SK-N-SH treated with all-trans-retinoic acid at 6 μM for 48 hours (cell line): ENCODE results near the gene BPIFA2.

Source experiments
- ATAC-seq: fragments of 200-7000 bp; cut with Tn5 transposase; 3 replicates; pipeline ENCODE4 v1.9.1; 2020; ENCODE audit warnings: mild to moderate bottlenecking, moderate library complexity
- ARNTL ChIP-seq: fragments of 450-650 bp; formaldehyde crosslinking; IDR thresholded peaks from 2 replicates; pipeline ENCODE4 v1.5.0; 2020; ENCODE audit warnings: low read depth, mild to moderate bottlenecking, moderate library complexity, borderline replicate concordance
- BACH2 ChIP-seq: fragments of 250-450 bp; sonication (Bioruptor Pico); IDR thresholded peaks from 2 replicates; pipeline ENCODE4 v1.9.0; 2021; ENCODE audit warnings: mild to moderate bottlenecking, borderline replicate concordance
- CSDC2 ChIP-seq: fragments of 250-450 bp; sonication (Bioruptor Pico); IDR thresholded peaks from 2 replicates; pipeline ENCODE4 v1.5.0; 2020; ENCODE audit warnings: mild to moderate bottlenecking, moderate library complexity
- ESRRG ChIP-seq: fragments of 250-450 bp; sonication (Bioruptor Pico); IDR thresholded peaks from 2 replicates; pipeline ENCODE4 v1.6.1; 2021; ENCODE audit warnings: mild to moderate bottlenecking
- GLIS3 ChIP-seq: fragments of 250-450 bp; sonication (Bioruptor Pico); IDR thresholded peaks from 2 replicates; pipeline ENCODE4 v1.5.0; 2020; ENCODE audit warnings: mild to moderate bottlenecking, moderate library complexity
- ISL1 ChIP-seq: fragments of 250-450 bp; sonication (Bioruptor Pico); IDR thresholded peaks from 2 replicates; pipeline ENCODE4 v2.1.2; 2022; ENCODE audit warnings: mild to moderate bottlenecking, moderate library complexity
- OSR1 ChIP-seq: fragments of 250-450 bp; sonication (Bioruptor Pico); IDR thresholded peaks from 2 replicates; pipeline ENCODE4 v1.8.0; 2022; ENCODE audit warnings: moderate library complexity, mild to moderate bottlenecking, inconsistent platforms
- PATZ1 ChIP-seq: fragments of 250-450 bp; sonication (Bioruptor Pico); IDR thresholded peaks from 2 replicates; pipeline ENCODE4 v1.8.0; 2020; ENCODE audit warnings: mild to moderate bottlenecking, moderate library complexity, borderline replicate concordance
- PPARA ChIP-seq: fragments of 250-450 bp; sonication (Bioruptor Pico); IDR thresholded peaks from 2 replicates; pipeline ENCODE4 v1.5.0; 2020; ENCODE audit warnings: mild to moderate bottlenecking, borderline replicate concordance
- RARB ChIP-seq: fragments of 250-450 bp; sonication (Bioruptor Pico); IDR thresholded peaks from 2 replicates; pipeline ENCODE4 v1.8.0; 2021; ENCODE audit warnings: mild to moderate bottlenecking, moderate library complexity
- SNAI2 ChIP-seq: fragments of 250-450 bp; sonication (Bioruptor Pico); IDR thresholded peaks from 2 replicates; pipeline ENCODE4 v1.5.0; 2020; ENCODE audit warnings: mild to moderate bottlenecking, moderate library complexity
- TCF4 ChIP-seq: fragments of 250-450 bp; sonication (Bioruptor Pico); IDR thresholded peaks from 2 replicates; pipeline ENCODE4 v1.8.0; 2021; ENCODE audit warnings: mild to moderate bottlenecking, moderate library complexity, borderline replicate concordance
- TOX ChIP-seq: fragments of 250-450 bp; sonication (Bioruptor Pico); IDR thresholded peaks from 2 replicates; pipeline ENCODE4 v1.8.0; 2021; ENCODE audit warnings: mild to moderate bottlenecking, moderate library complexity, borderline replicate concordance
- ZC3H10 ChIP-seq: fragments of 250-450 bp; sonication (Bioruptor Pico); IDR thresholded peaks from 2 replicates; pipeline ENCODE4 v1.5.1; 2021; ENCODE audit warnings: mild to moderate bottlenecking, moderate library complexity
- ZFP3 ChIP-seq: fragments of 250-450 bp; sonication (Bioruptor Pico); IDR thresholded peaks from 2 replicates; pipeline ENCODE4 v1.5.0; 2020; ENCODE audit warnings: mild to moderate bottlenecking, moderate library complexity
- ZFP30 ChIP-seq: fragments of 450-650 bp; formaldehyde crosslinking; IDR thresholded peaks from 2 replicates; pipeline ENCODE4 v1.5.0; 2022; ENCODE audit warnings: mild to moderate bottlenecking, moderate library complexity
- ZNF565 ChIP-seq: fragments of 450-650 bp; formaldehyde crosslinking; conservative IDR thresholded peaks from 2 replicates; pipeline ENCODE4 v1.5.0; 2020; ENCODE audit warnings: low read depth, mild to moderate bottlenecking, moderate library complexity
- ZNF70 ChIP-seq: fragments of 450-650 bp; formaldehyde crosslinking; IDR thresholded peaks from 2 replicates; pipeline ENCODE4 v1.5.0; 2020; ENCODE audit warnings: mild to moderate bottlenecking, moderate library complexity
- ZNF8 ChIP-seq: fragments of 450-650 bp; formaldehyde crosslinking; IDR thresholded peaks from 2 replicates; pipeline ENCODE4 v1.5.0; 2020; ENCODE audit warnings: mild to moderate bottlenecking, moderate library complexity
- TF ChIP-seq, protein P1 (sequence below): fragments of 250-450 bp; sonication (Bioruptor Pico); IDR thresholded peaks from 2 replicates; pipeline ENCODE4 v1.5.1; 2020; ENCODE audit warnings: low read depth, mild to moderate bottlenecking, moderate library complexity
- TF ChIP-seq, protein P2 (sequence below): fragments of 250-450 bp; sonication (Bioruptor Pico); IDR thresholded peaks from 2 replicates; pipeline ENCODE4 v1.8.0; 2021; ENCODE audit warnings: low read depth, mild to moderate bottlenecking, moderate library complexity, borderline replicate concordance

The BPIFA2 gene

GRCh38 chr20:33131949-33132473 is 35.9 kb upstream of the BPIFA2 start:
- ATAC-seq: no peak
- TF ChIP-seq PATZ1 (no peak), TCF4 (CRISPR knock-in tag) (no peak), TOX (CRISPR knock-in tag) (no peak), ZNF70 (CRISPR knock-in tag) (no peak), SNAI2 (CRISPR knock-in tag) (no peak)

- ATAC-seq: no peak
- no peak for TF ChIP-seq ISL1
- TF ChIP-seq ESRRG: no peak
- TF ChIP-seq SNAI2 (CRISPR knock-in tag): no peak
- no peak for TF ChIP-seq BACH2
- TF ChIP-seq RARB (CRISPR knock-in tag): no peak
- no peak for TF ChIP-seq ZNF8 (CRISPR knock-in tag)
- no peak for TF ChIP-seq ZNF70 (CRISPR knock-in tag)
- TF ChIP-seq, all 23 proteins: peak for 0
Measured at GRCh38 chr20:33132513-33133372, 35.2 kb upstream of the BPIFA2 start.

DNA sequence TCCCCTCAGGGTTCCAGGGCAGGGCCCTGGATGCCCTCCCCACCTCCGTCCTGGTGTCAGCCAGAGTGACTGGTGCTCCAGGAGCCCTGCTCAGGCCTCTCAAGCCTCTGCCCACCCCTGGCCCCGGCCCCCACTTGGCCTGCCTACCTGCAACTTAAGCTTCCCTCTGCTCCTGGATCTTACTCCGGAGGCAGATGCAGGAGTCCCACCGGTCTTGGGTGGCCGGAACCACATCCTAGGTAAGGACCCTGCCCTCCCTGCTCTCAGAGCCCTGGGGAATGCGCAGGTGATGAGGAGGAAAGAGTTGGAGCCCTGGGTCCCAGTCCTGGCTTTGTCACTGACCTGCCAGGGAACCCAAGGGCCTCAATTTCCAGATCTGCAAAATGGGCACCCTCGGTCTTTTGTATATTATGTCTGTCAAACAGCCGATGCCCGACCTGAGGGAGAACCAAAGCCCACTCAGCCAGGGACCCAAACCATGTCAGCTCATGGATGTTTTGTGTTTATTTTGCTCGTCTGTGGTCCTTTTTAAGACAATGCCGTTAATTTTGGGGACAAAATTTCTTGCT is 34.5 kb upstream of the BPIFA2 start:
- no peak; the same call in 2 of the 3 replicates for ATAC-seq
- TF ChIP-seq ZNF8 (CRISPR knock-in tag) (no peak), ZFP30 (no peak), ZC3H10 (no peak), ESRRG (no peak), ZFP3 (CRISPR knock-in tag) (no peak), GLIS3 (CRISPR knock-in tag) (no peak), ISL1 (no peak), PPARA (CRISPR knock-in tag) (no peak), BACH2 (no peak), ZNF565 (CRISPR knock-in tag) (no peak), ZNF70 (CRISPR knock-in tag) (no peak), PATZ1 (no peak), OSR1 (CRISPR knock-in tag) (no peak), SNAI2 (CRISPR knock-in tag) (no peak), CSDC2 (CRISPR knock-in tag) (no peak)
- TF ChIP-seq, protein P1, sequence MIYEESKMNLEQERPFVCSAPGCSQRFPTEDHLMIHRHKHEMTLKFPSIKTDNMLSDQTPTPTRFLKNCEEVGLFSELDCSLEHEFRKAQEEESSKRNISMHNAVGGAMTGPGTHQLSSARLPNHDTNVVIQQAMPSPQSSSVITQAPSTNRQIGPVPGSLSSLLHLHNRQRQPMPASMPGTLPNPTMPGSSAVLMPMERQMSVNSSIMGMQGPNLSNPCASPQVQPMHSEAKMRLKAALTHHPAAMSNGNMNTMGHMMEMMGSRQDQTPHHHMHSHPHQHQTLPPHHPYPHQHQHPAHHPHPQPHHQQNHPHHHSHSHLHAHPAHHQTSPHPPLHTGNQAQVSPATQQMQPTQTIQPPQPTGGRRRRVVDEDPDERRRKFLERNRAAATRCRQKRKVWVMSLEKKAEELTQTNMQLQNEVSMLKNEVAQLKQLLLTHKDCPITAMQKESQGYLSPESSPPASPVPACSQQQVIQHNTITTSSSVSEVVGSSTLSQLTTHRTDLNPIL (CRISPR knock-in tag): no peak
- TF ChIP-seq, protein P2, sequence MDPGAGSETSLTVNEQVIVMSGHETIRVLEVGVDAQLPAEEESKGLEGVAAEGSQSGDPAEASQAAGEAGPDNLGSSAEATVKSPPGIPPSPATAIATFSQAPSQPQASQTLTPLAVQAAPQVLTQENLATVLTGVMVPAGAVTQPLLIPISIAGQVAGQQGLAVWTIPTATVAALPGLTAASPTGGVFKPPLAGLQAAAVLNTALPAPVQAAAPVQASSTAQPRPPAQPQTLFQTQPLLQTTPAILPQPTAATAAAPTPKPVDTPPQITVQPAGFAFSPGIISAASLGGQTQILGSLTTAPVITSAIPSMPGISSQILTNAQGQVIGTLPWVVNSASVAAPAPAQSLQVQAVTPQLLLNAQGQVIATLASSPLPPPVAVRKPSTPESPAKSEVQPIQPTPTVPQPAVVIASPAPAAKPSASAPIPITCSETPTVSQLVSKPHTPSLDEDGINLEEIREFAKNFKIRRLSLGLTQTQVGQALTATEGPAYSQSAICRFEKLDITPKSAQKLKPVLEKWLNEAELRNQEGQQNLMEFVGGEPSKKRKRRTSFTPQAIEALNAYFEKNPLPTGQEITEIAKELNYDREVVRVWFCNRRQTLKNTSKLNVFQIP (CRISPR knock-in tag): no peak
- TF ChIP-seq, all 23 proteins: peak for 0

DNA sequence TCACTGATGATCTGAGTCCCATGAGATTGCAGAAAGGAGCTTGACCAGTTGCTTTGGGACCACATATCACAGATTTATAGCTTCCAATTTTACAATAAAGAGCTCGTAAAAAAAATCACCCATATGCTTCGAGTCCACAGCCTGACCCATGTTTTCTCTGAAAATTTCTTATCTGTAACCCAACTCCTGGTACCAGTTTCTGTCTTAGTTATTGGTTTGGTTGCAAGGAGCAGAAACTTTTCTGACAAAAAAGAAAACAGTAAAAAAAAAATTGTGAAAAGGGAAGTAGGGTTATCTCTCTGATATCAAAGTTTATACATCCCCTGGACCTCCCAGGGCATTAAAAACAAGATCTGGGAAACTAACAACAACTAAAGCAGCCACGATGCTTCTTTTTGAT is 30.8 kb upstream of the BPIFA2 start:
- ATAC-seq: no peak
- TF ChIP-seq ZC3H10 (no peak), SNAI2 (CRISPR knock-in tag) (no peak), ARNTL (CRISPR knock-in tag) (no peak), ISL1 (no peak), RARB (CRISPR knock-in tag) (no peak), PATZ1 (no peak), ZFP30 (no peak), ESRRG (no peak), PPARA (CRISPR knock-in tag) (no peak), BACH2 (no peak), ZNF8 (CRISPR knock-in tag) (no peak), TCF4 (CRISPR knock-in tag) (no peak), TOX (CRISPR knock-in tag) (no peak), ZNF70 (CRISPR knock-in tag) (no peak), ZNF565 (CRISPR knock-in tag) (no peak)
- TF ChIP-seq, protein P2 (CRISPR knock-in tag): no peak
